ENCODE measurements around the gene LRRC46. TPM values are rescaled to one million over a fixed set of nuclear protein-coding genes. Genes with fewer than 3 reads are reported as not detected.

Gene LRRC46
- total and polyA plus RNA-seq, 2 donors (not counting 1 experiment from before 2014, with no cell fraction given), result 0.69 to 2.4 TPM

GRCh38 chr17:47879028-47879585, 47.6 kb downstream of the LRRC46 start:
- ATAC-seq (ENCODE audit: low read depth), result no peak
- DNase-seq, result no peak
- Histone ChIP-seq H4K20me1 (ENCODE audit: control insufficient read depth, insufficient read depth, low read length, poor library complexity, severe bottlenecking) (no peaks in the 10 kb centered on the region), H3K9me3 (ENCODE audit: control extremely low read depth in 1 of 3, control insufficient read depth in 2 of 3, insufficient read depth in 1 of 3, low read length in 2 of 3) (no peaks in the 10 kb centered on the region), H3K4me1 (ENCODE audit: control insufficient read depth in 2 of 2, insufficient read depth in 2 of 2, low read length in 2 of 2) (peaks cover 0 to 4% of the 10 kb centered on the region in 2 donors), H3K27ac (ENCODE audit: low read length in 2 of 2) (no peak overlapping the region), H3K79me2 (ENCODE audit: control insufficient read depth, insufficient read depth, low read length) (no peaks in the 10 kb centered on the region), H3K4me2 (replicated peaks; ENCODE audit: low read depth, low read length, poor library complexity, severe bottlenecking) (no peak overlapping the region), H3K27me3 (replicated peaks in 1 of 4; ENCODE audit: control extremely low read depth in 1 of 4, control insufficient read depth in 3 of 4, insufficient read depth in 4 of 4, low read length in 3 of 4) (peaks cover 0 to 41% (median 6%) of the 10 kb centered on the region in 4 experiments), H3K36me3 (replicated peaks in 1 of 2; ENCODE audit: control extremely low read depth in 1 of 2, control insufficient read depth in 1 of 2, extremely low read depth in 1 of 2, insufficient read depth in 2 of 2, low read length in 1 of 2) (no peaks in the 10 kb centered on the region), H3K9ac (ENCODE audit: low read length) (no peak overlapping the region), H2AFZ (ENCODE audit: insufficient read depth, low read depth, low read length, poor library complexity, severe bottlenecking) (no peak overlapping the region), H3K4me3 (ENCODE audit: control extremely low read depth in 1 of 5, extremely low read depth in 1 of 5, insufficient read depth in 1 of 5, low read depth in 2 of 5, low read length in 4 of 5) (no peak overlapping the region)
- no peak for TF ChIP-seq CTCF (IDR thresholded peaks at IDR 0.05)
- no peak for TF ChIP-seq EZH2 (IDR thresholded peaks at IDR 0.05; ENCODE audit: borderline replicate concordance, insufficient read depth, low read depth, low read length, poor library complexity, severe bottlenecking)
- peaks cover 44% of the 10 kb centered on the region for H3K27me3 Mint-ChIP-seq
- intact Hi-C loops (cut with micrococcal nuclease), result no loop called here
- WGBS (ENCODE audit: insufficient coverage), result no CpG with 5 or more reads among the region's 2 CpGs
- H3K4me3 Mint-ChIP-seq, result no peak overlapping the region
- H3K9me3 Mint-ChIP-seq (ENCODE audit: insufficient read depth), result no peaks in the 10 kb centered on the region
- H3K27ac Mint-ChIP-seq, result no peak overlapping the region
- ChIA-PET CTCF (interaction anchor here (0.7 kb wide), 1 partner anchor 37 kb away, joined by 3 read pairs; no protein-coding TSS in a partner anchor), POLR2A (no interaction called here)
- H3K4me1 Mint-ChIP-seq, result no peaks in the 10 kb centered on the region

GRCh38 chr17:47879776-47880454, 48.4 kb downstream of the LRRC46 start:
- Histone ChIP-seq H3K79me2 (ENCODE audit: control insufficient read depth, insufficient read depth, low read length) (no peaks in the 10 kb centered on the region), H4K20me1 (ENCODE audit: control insufficient read depth, insufficient read depth, low read length, poor library complexity, severe bottlenecking) (no peaks in the 10 kb centered on the region), H2AFZ (ENCODE audit: insufficient read depth, low read depth, low read length, poor library complexity, severe bottlenecking) (no peak overlapping the region), H3K9ac (ENCODE audit: low read length) (no peak overlapping the region), H3K4me3 (ENCODE audit: control extremely low read depth in 1 of 5, extremely low read depth in 1 of 5, insufficient read depth in 1 of 5, low read depth in 2 of 5, low read length in 4 of 5) (no peak overlapping the region), H3K4me1 (ENCODE audit: control insufficient read depth in 2 of 2, insufficient read depth in 2 of 2, low read length in 2 of 2) (peaks cover 0 to 4% of the 10 kb centered on the region in 2 donors), H3K4me2 (replicated peaks; ENCODE audit: low read depth, low read length, poor library complexity, severe bottlenecking) (no peak overlapping the region), H3K27me3 (replicated peaks in 1 of 4; ENCODE audit: control extremely low read depth in 1 of 4, control insufficient read depth in 3 of 4, insufficient read depth in 4 of 4, low read length in 3 of 4) (peaks cover 0 to 34% (median 5%) of the 10 kb centered on the region in 4 experiments), H3K27ac (ENCODE audit: low read length in 2 of 2) (no peak overlapping the region), H3K9me3 (ENCODE audit: control extremely low read depth in 1 of 3, control insufficient read depth in 2 of 3, insufficient read depth in 1 of 3, low read length in 2 of 3) (no peaks in the 10 kb centered on the region), H3K36me3 (replicated peaks in 1 of 2; ENCODE audit: control extremely low read depth in 1 of 2, control insufficient read depth in 1 of 2, extremely low read depth in 1 of 2, insufficient read depth in 2 of 2, low read length in 1 of 2) (no peaks in the 10 kb centered on the region)
- H3K4me1 Mint-ChIP-seq, result no peaks in the 10 kb centered on the region
- H3K4me3 Mint-ChIP-seq, result no peak overlapping the region
- H3K27ac Mint-ChIP-seq, result no peak overlapping the region
- DNase-seq (no peak), ATAC-seq (ENCODE audit: low read depth) (no peak)
- peaks cover 40% of the 10 kb centered on the region for H3K27me3 Mint-ChIP-seq
- no peaks in the 10 kb centered on the region for H3K9me3 Mint-ChIP-seq (ENCODE audit: insufficient read depth)
- WGBS (ENCODE audit: insufficient coverage), result 80% methylated on average over 4 of the region's 8 CpGs
- ChIA-PET POLR2A (no interaction called here), CTCF (interaction anchor here (0.7 kb wide), 1 partner anchor 37 kb away, joined by 3 read pairs; no protein-coding TSS in a partner anchor)
- TF ChIP-seq EZH2 (IDR thresholded peaks at IDR 0.05; ENCODE audit: borderline replicate concordance, insufficient read depth, low read depth, low read length, poor library complexity, severe bottlenecking) (no peak), CTCF (IDR thresholded peaks at IDR 0.05) (no peak)
- intact Hi-C loops (cut with micrococcal nuclease), result no loop called here
